ENCODE results near the gene CLC.

DNA sequence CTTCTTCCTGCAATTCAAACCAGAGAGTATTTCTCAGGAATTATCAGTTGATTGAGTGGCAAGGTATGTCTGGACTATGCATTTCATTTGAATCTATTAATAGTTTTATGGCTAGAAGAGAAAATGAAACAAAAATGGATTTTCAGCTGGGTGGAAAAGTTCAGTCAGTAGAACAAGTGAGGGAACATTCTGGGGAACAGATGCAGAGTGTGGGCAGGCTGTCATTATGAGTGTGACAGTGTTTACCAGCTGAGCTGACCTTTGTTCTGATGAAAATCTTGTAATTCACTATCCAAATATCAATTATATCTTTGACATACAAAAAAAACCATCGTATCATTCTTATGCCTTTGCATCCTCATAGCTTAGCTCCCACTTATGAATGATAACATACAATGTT, 2.6 kb upstream of the CLC start:
- TF ChIP-seq, protein P1, sequence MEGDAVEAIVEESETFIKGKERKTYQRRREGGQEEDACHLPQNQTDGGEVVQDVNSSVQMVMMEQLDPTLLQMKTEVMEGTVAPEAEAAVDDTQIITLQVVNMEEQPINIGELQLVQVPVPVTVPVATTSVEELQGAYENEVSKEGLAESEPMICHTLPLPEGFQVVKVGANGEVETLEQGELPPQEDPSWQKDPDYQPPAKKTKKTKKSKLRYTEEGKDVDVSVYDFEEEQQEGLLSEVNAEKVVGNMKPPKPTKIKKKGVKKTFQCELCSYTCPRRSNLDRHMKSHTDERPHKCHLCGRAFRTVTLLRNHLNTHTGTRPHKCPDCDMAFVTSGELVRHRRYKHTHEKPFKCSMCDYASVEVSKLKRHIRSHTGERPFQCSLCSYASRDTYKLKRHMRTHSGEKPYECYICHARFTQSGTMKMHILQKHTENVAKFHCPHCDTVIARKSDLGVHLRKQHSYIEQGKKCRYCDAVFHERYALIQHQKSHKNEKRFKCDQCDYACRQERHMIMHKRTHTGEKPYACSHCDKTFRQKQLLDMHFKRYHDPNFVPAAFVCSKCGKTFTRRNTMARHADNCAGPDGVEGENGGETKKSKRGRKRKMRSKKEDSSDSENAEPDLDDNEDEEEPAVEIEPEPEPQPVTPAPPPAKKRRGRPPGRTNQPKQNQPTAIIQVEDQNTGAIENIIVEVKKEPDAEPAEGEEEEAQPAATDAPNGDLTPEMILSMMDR (IDR thresholded peaks at IDR 0.05): no peak
- TF ChIP-seq EP300 (IDR thresholded peaks at IDR 0.05): no peak
